ENCODE results near the gene C10orf71. TPM values are rescaled to one million over a fixed set of nuclear protein-coding genes. Genes with fewer than 3 reads are reported as not detected.

C10orf71 gene
- total and polyA plus RNA-seq, 3 donors from 2014 or later, result 0.08 to 0.79 (median 0.12) TPM

DNA sequence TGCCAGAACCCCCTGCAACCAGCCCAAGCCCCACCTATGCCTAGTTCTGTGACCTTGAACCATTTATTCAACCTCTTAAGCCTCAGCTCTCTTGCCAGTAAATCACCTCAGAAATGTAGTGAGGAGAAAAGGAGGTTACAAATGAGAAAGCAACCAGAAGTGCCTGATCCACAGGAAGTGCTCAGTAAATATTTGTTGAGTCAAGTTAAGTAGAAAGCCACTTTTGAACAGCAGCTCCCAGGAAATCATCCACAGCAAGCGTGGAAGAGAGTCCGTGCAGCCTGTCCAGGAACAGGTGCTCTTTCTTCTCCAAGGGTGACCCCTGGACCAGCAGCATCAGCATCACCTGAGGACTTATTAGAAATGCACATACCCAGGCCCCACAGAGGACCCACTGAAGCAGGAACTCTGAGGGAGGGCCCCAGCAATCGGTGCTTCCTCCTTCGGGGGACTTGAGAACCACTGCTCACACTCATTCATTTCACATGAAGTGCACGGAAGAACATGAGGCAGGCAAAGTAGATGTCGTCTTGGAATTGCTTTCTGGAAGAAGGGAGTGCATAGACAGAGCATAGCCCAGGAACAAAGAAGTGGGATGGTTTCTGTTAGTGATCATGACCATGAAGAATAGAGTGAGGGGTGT is 6.3 kb upstream of the C10orf71 start:
- Histone ChIP-seq H3K36me3 (ENCODE audit: low read depth, missing control alignments) (no peaks in the 10 kb centered on the region), H3K4me3 (no peak overlapping the region), H3K27ac (no peak overlapping the region), H3K9me3 (no peaks in the 10 kb centered on the region), H3K4me1 (no peaks in the 10 kb centered on the region), H3K27me3 (no peaks in the 10 kb centered on the region)
- TF ChIP-seq, protein P1, sequence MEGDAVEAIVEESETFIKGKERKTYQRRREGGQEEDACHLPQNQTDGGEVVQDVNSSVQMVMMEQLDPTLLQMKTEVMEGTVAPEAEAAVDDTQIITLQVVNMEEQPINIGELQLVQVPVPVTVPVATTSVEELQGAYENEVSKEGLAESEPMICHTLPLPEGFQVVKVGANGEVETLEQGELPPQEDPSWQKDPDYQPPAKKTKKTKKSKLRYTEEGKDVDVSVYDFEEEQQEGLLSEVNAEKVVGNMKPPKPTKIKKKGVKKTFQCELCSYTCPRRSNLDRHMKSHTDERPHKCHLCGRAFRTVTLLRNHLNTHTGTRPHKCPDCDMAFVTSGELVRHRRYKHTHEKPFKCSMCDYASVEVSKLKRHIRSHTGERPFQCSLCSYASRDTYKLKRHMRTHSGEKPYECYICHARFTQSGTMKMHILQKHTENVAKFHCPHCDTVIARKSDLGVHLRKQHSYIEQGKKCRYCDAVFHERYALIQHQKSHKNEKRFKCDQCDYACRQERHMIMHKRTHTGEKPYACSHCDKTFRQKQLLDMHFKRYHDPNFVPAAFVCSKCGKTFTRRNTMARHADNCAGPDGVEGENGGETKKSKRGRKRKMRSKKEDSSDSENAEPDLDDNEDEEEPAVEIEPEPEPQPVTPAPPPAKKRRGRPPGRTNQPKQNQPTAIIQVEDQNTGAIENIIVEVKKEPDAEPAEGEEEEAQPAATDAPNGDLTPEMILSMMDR (IDR thresholded peaks at IDR 0.05), result no peak
- TF ChIP-seq POLR2A (IDR thresholded peaks at IDR 0.05), result no peak
- 91 to 95% methylated on average over 6 of the region's 6 CpGs for WGBS, 2 donors
- no peak for DNase-seq
- intact Hi-C loops (cut with DNase I; ENCODE audit: low total_unique reads), result no loop called here

GRCh38 chr10:49293208-49293603 is 5.8 kb upstream of the C10orf71 start:
- TF ChIP-seq, protein P1 (IDR thresholded peaks at IDR 0.05), result no peak
- TF ChIP-seq POLR2A (IDR thresholded peaks at IDR 0.05), result no peak
- Histone ChIP-seq H3K4me1 (peaks cover 2% of the 10 kb centered on the region), H3K27me3 (no peaks in the 10 kb centered on the region), H3K27ac (no peak overlapping the region), H3K36me3 (ENCODE audit: low read depth, missing control alignments) (no peaks in the 10 kb centered on the region), H3K9me3 (no peaks in the 10 kb centered on the region), H3K4me3 (no peak overlapping the region)
- DNase-seq, result no peak
- whole genome bisulfite sequencing, 2 donors, result 81% methylated on average over 7 of the region's 7 CpGs
- intact Hi-C loops (cut with DNase I; ENCODE audit: low total_unique reads), result no loop called here

DNA sequence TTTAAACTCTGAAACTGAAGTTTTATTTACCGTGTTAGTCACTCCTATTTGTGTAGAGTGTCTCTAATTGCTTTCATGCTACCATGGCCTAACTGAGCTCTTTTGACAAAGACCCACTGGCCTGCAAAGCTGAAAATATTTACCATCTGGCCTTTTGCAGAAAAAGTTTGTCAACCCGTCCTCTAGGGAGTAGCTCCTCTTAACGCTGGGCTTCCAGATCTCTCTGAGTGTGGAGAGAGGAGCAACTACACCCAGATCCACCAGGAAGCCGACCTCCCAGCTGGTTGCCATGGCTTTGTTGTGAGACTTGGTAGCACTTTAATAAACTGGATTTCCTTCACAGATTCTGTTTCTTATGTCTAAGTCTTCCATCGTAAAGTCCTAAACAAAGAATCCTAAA is 4.2 kb upstream of the C10orf71 start:
- DNase-seq, result no peak
- no peak overlapping the region for H3K4me3 ChIP-seq
- H3K9me3 ChIP-seq, result no peaks in the 10 kb centered on the region
- peaks cover 4% of the 10 kb centered on the region for H3K4me1 ChIP-seq
- H3K27me3 ChIP-seq, result no peaks in the 10 kb centered on the region
- H3K36me3 ChIP-seq (ENCODE audit: low read depth, missing control alignments), result no peaks in the 10 kb centered on the region
- intact Hi-C loops (cut with DNase I; ENCODE audit: low total_unique reads), result no loop called here
- TF ChIP-seq, protein P1 (IDR thresholded peaks at IDR 0.05), result no peak
- no peak for TF ChIP-seq POLR2A (IDR thresholded peaks at IDR 0.05)
- 82 to 87% methylated on average over 5 of the region's 5 CpGs for WGBS, 2 donors
- H3K27ac ChIP-seq, result no peak overlapping the region

- no peaks in the 10 kb centered on the region for H3K36me3 ChIP-seq (ENCODE audit: low read depth, missing control alignments)
- intact Hi-C loops (cut with DNase I; ENCODE audit: low total_unique reads), result no loop called here
- H3K4me3 ChIP-seq, result no peak overlapping the region
- TF ChIP-seq, protein P1 (IDR thresholded peaks at IDR 0.05), result no peak
- TF ChIP-seq POLR2A (IDR thresholded peaks at IDR 0.05), result no peak
- no peak for DNase-seq
- peaks cover 4% of the 10 kb centered on the region for H3K4me1 ChIP-seq
- WGBS, 2 donors, result 88 to 89% methylated on average over 3 of the region's 3 CpGs
- no peaks in the 10 kb centered on the region for H3K27me3 ChIP-seq
- H3K27ac ChIP-seq, result no peak overlapping the region
- no peaks in the 10 kb centered on the region for H3K9me3 ChIP-seq
Measured at GRCh38 chr10:49295297-49295696, 3.7 kb upstream of the C10orf71 start.

- Histone ChIP-seq H3K4me3 (no peak overlapping the region), H3K4me1 (peaks cover 4% of the 10 kb centered on the region), H3K27ac (no peak overlapping the region), H3K36me3 (ENCODE audit: low read depth, missing control alignments) (no peaks in the 10 kb centered on the region), H3K9me3 (no peaks in the 10 kb centered on the region), H3K27me3 (no peaks in the 10 kb centered on the region)
- 90 to 97% methylated on average over 5 to 7 of the region's 7 CpGs for WGBS, 2 donors
- DNase-seq, result no peak
- intact Hi-C loops (cut with DNase I; ENCODE audit: low total_unique reads), result no loop called here
- TF ChIP-seq POLR2A (IDR thresholded peaks at IDR 0.05), result no peak
- TF ChIP-seq, protein P1 (IDR thresholded peaks at IDR 0.05), result no peak
Measured at GRCh38 chr10:49296382-49296781, 2.6 kb upstream of the C10orf71 start.

Data from testis (tissue), 3 donors.